ENCODE measurements around the gene ARMC2.
A peak's percentile ranks its signal among the peaks of the same experiment; 100 is the strongest.
"Not testable (repeated sequence)": the region's sequence is repeated elsewhere in the genome, so short reads cannot be mapped to it uniquely, and the experiment has no call there.

Gene ARMC2

DNA sequence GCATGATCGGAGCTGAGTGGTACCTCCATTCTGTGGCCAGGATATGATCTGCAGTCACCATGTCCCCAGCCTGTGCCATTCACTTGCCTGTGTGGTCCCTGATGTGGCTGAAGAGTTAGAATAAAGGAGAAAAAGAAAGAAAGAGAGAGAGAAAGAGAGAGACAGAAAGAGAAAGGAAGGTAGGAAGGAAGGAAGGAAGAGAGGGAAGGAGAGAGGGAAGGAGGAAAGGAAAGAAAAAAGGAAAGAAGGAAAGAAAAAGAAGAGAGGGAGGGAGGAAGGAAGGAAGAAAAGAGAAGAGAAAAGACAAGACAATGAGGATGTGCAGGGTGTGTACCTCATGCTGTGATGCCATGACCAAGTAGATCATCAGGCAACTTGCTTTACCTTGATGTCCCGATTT, 22.1 kb downstream of the ARMC2 start:
- no peak for DNase-seq (ENCODE audit: low spot score)

DNA sequence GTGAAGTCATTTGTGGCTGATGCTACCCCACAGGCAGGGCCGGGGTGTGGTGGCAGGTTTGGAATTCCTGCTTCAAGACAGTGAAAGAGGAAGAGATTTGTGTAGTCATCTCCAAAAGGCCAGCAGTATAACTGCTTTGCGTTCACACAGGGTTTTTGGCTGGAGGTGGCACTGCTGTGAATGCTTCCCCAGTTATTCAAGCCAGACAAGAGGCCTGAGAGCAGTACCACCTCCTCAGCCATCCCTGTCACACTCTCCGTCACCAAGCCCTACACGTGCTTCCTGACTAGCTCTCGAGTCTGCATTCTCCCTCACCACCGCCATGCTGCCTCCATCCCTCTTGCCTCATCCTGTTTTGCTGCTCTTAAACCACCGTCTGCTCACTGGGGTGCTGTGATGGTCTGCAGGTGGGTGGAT, 23.9 kb downstream of the ARMC2 start:
- no peak for DNase-seq (ENCODE audit: low spot score)

DNA sequence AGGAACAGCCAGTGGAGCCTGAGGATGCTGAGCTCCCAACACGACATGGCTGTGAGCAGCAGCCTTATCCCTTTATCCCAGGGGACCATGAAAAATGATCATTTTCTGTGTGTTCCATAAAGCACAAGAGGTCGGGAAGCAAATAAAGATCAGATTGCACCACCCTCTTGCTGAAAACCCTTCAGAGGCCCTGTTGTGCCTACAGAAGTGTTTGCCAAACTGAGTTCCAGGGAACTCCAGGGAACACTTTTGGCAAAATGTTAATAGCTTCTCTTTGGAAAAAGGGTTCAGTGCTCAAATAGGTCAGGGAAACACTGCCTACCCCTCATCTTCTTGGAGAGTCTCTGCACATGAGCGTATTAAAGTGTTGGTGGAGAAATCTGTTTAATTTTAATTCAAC, 24.4 kb downstream of the ARMC2 start:
- no peak for DNase-seq (ENCODE audit: low spot score)

DNA sequence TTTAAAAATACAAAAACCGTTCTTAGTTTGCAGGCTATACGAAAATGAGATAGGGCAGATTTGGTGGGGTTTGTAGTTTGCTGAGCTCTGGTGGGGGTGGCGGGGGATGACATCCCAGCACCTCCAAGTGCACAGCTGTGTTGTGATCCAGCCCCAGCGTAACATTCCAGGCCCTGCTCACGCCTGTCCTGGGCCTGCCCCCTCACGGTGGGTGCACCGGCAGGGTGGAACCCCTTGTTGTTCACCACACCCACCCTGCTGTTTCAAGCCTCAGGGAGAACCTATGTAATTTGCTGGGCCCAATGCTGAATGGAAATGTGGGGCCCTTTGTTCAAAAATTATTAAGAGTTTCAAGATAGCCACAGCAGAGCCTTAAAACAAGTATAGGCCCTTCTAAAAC, 25.0 kb downstream of the ARMC2 start:
- DNase-seq (ENCODE audit: low spot score), result no peak

DNA sequence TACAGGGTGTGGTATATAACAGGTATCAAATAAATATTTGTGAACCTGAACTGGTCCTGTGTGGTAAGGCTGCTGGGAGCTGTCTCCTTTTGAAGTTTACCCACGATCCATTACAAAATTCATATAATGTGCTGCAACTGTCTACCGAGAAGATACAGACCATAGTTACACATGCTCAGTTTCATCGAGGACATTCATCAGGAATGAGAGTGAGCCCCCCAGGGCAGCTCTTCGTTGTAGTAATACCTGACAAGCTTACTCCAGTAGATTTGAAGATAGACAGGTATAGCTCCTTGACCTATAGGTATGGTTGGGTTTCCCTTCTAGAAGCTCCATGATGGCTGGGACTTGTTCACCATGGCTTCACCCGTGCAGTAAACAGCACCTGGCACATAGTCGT, 25.7 kb downstream of the ARMC2 start:
- DNase-seq (ENCODE audit: low spot score), result no peak

DNA sequence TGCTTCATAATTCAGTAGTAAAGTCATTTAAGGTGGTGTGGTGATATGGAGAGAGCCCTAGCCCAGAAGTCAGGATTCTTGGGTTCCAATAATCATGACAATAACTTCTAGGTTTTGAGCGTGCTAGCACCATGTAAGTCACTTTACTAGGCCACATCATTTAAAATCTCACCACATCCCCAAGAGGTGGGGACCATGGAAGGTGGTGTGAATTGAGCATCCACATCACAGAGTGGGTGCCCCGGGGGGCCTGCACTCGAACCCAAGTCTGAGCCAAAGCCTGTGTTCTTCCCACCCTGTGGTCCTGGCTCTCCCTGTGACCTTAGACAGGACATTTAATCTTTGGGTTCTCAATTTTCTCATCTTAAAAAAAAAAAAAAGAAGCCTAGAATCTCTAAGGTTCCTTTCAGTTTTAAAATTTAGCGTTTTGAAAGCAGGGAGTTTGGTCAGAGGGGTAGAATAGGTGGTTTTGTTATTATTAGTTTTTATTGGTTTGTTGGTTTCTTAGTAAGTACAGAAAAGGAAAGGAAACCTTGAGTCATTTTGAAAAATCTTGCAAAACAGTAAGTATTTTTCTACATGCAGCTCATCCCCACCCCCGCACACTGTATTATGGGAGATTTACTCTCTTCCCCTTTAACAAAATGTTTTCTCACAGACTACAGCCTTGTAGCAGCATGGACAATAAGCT, 26.4 kb downstream of the ARMC2 start:
- no peak for DNase-seq (ENCODE audit: low spot score)

DNA sequence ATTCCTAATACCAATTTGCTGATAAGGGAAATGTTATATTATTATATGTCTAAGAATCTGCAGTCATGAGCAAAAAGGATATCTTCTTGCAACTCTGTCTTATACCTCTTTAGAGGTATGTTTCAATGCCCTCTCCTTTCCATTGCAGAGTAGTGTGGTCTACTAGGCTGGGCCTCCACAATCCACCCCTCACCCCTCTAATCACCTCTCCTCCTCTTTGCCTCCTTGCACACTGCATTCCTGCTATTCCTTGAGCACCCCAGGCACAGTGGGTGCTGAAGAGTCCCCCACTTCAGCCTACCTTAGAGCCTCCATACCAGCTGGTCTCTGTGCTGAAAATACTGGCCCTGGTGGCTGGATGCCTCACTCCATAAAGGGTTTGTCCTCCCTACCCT, 26.9 kb downstream of the ARMC2 start:
- no peak for DNase-seq (ENCODE audit: low spot score)

DNA sequence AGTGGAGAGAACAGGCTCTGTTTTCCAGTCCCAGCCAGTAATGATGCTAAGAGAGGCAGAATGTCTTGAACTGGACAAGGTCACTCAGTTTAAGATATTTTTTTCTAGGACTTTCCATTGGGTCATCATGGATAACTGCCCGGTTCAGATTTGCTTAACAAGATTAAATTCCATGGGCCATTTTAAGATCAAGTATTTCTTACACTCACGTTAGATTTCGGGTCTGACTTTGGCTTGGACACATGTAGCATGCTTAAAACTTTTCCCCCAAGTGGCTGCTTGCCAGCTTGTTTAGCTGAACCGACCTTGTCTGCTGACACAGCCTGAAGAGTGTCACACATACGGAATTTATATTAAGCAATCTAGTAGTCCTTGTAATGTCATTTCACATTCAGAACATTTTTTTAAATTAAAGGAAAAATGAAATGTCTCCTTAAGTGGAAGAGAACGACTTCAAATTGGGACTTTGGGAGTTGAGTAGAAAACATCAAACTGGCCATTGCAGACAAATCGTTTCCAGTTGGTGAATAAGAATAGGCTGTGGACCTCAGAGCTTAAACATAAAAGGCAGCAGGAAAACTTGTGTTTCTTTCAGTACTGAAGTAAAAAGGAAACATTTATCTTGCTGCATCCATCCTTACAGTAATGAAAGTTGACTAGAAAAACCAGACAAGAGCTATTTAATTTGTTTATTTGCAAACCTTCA, 29.0 kb downstream of the ARMC2 start:
- no peak for DNase-seq (ENCODE audit: low spot score)

DNA sequence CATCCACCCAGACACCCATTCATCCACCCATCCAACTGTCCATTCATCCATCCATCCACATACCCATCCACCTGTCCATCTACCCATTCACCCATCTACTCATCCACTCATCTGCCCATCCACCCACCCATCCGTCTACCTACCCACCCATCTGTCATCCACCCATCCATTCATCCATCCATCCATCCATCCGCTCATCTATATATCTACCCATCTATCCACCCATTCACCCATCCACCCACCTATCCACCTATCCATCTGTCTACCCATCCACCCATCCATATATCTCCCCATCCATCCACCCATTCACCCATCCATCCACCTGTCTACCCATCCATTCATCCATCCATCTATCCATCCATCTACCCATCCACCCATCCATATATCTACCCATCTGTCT, 30.7 kb downstream of the ARMC2 start:
- no peak for DNase-seq (ENCODE audit: low spot score)

DNA sequence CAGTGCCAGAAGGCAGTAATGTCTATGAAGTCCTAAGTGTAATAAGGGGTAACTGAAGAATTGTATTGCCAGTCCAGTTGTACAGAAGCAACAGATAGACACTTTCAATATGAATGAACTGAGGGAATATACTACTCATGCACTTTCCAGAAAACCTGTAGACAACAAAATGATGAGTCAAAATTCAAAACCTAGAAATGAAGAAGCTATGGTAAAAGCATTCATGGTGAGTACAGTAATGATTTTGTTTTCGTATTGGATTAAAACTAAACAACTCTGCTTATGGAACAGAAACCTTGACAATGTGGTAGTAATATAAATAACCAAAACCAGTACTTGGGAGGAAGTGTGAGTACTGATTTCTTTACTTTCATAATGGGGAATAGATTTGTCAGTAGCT, 35.0 kb downstream of the ARMC2 start:
- no peak for DNase-seq (ENCODE audit: low spot score)

DNA sequence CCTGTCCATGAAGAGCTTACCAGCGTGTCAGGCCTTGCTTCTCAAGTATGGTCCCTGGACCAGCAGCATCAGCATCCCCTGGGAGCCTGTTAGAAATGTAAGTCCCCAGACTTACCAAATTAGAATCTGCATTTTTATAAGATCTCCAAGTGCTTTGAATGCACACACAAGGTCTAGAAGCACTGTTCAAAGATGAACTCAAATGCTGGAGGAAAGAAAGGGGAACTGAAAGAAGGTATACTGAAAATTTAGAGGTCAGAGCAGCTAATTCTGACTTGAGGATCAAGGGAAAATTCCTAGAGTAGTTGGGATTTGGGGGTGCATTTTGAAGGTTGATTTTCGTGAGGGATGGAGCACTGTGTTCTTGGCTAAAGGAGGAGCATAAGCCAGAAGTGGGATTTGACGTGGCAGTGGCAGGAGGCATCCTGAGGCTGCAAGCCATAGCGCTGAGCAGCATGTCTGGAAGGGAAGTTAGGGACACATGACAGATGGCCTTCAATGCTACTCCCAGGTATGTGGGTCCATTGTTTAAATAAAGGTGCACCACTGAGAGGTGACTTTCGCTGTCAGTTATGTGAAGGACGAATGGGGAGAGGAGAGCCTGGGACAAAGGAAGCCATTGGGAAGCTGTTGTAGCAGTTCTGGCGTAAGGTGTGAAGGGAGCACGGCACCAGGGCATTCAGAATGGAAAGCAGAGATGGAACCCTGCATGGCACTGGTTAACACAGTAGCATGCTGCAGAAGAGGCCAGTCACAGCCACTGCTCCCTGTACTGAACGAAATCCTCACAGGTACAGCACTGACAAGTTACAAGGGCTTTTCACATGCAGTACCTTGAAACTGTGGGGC, 36.2 kb downstream of the ARMC2 start:
- no peak for DNase-seq (ENCODE audit: low spot score)

DNA sequence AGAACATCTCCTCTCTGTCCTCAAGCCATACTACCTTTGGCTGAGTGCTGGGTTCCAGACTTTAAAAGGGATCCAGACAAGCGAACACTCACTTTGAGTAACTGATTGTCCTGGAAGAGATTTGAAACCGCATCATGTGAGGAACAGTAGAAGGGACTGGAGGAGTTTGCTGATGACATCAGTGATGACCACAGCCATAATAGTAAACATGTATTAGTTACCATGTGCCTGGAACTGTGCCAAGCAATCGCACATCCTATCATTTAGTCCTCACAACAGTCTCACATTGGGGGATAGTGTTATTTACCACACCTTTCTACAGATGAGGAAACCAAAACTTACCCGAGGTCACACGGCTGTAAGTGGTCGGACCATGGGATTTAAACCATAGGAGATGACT, 39.8 kb downstream of the ARMC2 start:
- DNase-seq (ENCODE audit: low spot score), result no peak

DNA sequence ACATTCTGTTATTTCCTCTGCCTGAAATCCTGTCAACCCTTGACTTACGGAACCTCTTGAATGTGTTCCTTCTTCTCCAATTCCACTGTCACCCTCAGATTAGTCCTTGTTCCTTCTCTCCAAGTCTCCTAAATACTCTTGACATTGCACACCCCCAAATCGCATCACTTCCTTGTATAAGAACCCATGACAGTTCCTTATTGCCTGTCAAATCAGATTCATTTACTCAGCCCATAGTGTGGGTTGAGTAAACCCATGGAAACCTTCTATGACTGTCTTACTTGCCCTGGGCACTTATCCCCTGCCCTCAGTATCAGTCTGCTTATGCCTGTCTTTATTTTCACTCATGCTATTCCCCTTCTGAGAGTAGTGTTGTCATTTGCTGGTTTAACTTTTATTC, 40.5 kb downstream of the ARMC2 start:
- no peak for DNase-seq (ENCODE audit: low spot score)

DNA sequence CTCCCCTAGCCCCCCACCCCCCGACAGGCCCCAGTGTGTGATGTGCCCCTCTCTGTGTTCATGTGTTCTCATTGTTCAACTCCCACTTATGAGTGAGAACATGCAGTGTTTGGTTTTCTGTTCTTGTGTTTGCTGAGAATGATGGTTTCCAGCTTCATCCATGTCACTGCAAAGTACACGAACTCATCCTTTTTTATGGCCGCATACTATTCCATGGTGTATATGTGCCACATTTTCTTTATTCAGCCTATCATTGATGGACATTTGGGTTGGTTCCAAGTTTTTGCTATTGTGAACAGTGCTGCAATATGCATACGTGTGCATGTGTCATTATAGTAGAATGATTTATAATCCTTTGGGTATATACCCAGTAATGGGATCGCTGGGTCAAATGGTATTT, 42.7 kb downstream of the ARMC2 start:
- not testable (repeated sequence) for DNase-seq (ENCODE audit: low spot score)

DNA sequence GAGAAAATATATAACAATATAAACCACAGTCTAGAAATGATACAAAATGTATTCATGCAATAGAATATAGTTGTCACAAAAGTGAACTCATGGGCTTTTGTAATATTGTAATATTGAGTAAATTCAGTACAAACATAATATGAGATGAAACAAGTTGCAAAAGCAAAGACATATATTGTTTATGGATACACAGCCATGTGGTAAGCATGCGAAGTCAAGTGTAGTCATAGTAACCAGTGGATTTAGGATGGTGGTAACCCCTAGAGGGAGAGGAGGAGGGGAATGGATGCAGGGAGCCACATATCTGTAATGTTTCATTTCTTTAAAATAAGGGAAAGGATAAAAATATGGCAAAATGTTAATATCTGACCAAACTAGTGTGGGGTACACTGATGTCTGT, 47.3 kb downstream of the ARMC2 start:
- no peak for DNase-seq (ENCODE audit: low spot score)

DNA sequence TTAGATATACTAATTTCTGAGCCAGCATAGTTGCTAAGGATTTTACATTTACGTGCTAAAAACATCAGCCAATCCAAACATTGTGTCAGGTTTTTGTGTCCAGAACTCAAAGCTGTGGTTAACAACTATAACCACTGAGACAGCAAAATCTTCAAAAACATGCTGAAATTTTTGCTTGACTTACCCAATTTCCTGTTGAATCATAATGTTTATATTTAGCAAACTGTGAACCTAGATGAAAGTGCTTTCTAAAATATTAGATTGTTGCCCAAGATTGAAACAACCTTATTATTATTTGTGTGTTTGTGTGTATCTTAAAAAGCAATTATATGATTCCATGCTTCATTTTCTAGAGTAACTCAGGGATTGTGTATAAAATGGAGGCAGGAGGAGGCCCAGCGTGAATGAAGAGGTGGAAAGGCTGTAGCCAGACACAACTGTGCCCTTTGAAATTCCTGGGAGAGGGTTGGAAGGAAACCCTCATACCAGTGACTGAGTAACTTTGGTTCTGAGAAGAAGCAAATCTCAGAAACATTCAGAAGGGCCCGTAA, 48.0 kb downstream of the ARMC2 start:
- no peak for DNase-seq (ENCODE audit: low spot score)

DNA sequence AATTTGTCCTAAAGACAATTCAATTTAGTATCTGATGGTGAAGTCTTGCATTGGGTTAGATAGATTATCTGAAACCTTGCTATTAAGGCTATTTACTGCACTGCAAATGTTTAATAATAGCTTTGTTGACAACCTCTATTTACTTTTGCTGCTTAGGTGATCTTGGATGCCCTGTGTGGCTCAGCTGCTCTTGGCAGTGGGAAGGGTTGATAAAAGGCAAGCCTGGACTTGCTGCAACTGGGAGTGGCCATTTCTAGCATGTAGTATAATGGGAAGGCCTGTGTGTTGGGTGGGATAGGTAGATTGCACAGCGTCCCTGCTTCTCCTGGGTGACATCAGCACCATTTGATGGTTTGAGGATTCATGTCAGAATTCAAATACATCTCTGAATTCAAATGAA, 49.1 kb downstream of the ARMC2 start:
- no peak for DNase-seq (ENCODE audit: low spot score)

DNA sequence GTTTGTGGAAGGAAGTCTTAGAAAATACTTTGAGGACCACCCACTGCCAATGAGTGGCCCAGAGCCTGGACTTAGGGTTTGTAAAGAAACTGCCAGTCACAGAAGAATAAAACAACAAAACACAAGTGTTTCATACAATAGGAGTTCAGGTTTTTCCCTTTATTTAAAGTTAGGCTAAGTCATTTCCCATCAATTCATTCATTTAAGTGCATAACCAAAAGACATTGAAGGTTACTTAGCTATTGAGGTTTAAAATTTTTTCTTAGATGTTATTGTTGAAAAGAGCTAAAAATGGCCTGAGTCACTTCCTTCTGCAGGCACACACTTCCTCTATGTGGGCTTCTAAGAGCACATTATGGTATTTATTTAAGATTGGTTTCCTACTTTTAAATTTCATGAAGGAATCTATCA, 54.2 kb downstream of the ARMC2 start:
- no peak for DNase-seq (ENCODE audit: low spot score)

DNA sequence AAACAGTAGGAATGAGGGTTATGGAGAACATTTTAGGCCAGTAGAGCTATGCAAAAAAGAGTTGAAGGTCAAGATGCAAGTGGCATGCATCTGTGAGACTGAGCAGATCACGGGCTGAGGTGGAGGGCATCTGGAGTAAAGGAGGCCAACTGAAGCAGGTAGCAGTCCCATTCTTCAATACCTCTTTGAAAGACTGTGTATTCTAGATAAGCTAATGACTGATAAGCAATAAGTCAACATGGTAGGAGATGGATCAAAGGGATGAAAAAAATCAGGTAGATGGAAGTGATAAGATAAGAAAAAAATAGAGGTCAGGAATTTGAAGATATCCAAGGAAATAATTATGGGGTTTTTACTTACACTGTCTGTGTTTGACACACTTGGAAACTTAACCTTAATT, 55.6 kb downstream of the ARMC2 start:
- no peak for DNase-seq (ENCODE audit: low spot score)

DNA sequence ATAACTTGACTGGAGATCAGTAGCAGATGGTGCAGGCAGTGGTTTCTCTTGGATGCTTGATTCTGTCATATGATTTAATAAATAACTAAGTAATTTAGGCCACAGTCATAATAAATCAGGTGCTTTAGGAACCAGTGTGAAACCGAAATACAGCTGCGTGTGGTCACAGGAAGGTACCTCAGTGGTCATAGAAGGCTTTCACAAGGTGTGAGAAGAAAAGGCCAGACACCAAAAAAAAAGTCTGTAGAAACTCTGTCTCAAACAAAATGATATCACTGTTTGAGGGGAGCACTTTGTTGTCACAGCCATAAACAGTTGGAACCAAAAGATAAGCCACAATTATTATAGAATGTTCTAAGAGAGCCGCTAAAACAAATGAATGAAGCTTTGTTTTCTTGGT, 56.5 kb downstream of the ARMC2 start:
- no peak for DNase-seq (ENCODE audit: low spot score)

DNA sequence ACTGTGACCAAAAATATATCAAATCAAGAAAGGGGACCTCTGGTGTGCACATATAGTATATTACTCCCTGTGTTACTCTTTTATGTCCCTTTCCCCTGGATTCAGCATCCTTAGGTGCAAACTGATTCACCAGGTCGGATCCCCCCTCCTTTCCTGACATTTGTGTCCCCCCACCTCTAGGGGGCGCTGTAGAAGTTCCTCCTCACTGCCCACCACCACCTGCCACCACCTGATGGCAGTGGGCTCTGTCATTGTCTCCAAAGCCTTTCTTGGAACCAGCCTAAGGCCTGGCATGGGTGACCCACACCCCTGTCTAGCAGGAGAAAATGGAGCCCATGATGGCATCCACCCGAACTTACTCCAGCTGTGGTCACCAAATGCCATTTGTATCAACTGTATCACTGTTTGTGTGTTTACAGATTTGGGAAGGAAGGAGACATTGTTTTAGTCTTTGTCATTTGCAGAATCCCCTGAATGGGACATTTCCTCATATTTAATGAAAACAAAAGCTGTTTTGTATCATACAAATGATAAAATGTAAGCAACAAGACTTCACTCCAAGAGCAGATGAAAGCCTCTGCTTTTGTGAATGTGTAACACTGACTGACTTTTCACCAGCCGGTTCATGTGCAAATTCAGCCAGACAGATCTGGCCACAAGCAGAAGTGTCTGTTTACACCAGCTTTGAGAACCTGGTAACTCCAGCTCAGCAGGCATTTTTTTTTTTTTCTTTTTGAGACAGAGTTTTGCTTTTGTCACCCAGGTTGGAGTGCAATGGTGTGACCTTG, 66.2 kb downstream of the ARMC2 start:
- DNase-seq (ENCODE audit: low spot score), result peak; percentile 49

DNA sequence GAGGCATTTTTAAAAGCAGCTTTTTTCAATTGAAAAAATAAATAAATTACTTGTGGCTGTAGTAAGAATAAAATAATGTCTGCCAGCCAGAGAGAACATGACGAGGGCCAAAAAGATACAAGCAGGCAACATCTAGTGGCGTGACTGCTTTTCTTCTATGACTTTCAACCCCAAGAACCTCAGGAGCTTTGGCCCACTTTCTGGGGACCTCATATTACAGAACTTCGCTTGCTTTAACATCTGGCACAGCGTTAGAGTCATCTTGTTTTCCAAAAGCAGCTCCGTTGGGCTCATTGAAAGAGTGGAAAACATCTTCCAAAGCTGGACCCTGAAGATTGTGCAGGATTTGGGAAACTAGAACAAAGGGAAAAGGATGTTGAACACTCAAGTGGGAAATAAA, 67.0 kb downstream of the ARMC2 start:
- DNase-seq (ENCODE audit: low spot score), result no peak

Measured in germinal center (tissue), 1 donor.